ENCODE results near the gene TRIM71. TPM values are rescaled to one million over a fixed set of nuclear protein-coding genes. Genes with fewer than 3 reads are reported as not detected.
"Not testable (repeated sequence)": the region's sequence is repeated elsewhere in the genome, so short reads cannot be mapped to it uniquely, and the experiment has no call there.

TRIM71 gene
- total RNA-seq, 1 donor from 2014 or later = 117 TPM

DNA sequence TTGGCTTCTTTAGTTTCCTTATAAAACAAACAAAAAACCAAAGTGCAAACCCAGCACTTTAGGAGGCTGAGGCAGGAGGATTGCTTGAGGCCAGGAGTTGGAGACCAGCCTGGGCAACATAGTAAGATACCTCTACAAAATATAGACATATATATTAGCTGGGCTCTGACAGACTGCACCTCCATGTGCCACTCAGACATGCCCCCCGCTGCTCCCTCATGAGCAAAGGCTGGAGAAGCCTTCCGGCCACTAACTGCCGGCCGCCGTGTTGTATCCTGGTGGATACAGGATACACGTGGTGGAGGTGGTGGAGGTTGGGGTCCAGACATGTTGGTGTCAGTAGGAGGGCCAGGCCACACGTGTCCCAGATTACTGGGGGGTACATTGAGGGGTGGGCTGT, 104.3 kb downstream of the TRIM71 start:
- no peak overlapping the region for H3K27ac Mint-ChIP-seq (ENCODE audit: unreplicated experiment)
- DNase-seq = no peak
- no peaks in the 10 kb centered on the region for H3K4me1 Mint-ChIP-seq (ENCODE audit: low read depth, unreplicated experiment)
- H3K36me3 Mint-ChIP-seq (ENCODE audit: unreplicated experiment) = peaks cover 2% of the 10 kb centered on the region
- no peak overlapping the region for H3K4me3 Mint-ChIP-seq (ENCODE audit: unreplicated experiment)
- peaks cover 1% of the 10 kb centered on the region for H3K9me3 Mint-ChIP-seq (ENCODE audit: unreplicated experiment)
- peaks cover 1% of the 10 kb centered on the region for H3K27me3 Mint-ChIP-seq (ENCODE audit: unreplicated experiment)
- TF ChIP-seq, protein P1, sequence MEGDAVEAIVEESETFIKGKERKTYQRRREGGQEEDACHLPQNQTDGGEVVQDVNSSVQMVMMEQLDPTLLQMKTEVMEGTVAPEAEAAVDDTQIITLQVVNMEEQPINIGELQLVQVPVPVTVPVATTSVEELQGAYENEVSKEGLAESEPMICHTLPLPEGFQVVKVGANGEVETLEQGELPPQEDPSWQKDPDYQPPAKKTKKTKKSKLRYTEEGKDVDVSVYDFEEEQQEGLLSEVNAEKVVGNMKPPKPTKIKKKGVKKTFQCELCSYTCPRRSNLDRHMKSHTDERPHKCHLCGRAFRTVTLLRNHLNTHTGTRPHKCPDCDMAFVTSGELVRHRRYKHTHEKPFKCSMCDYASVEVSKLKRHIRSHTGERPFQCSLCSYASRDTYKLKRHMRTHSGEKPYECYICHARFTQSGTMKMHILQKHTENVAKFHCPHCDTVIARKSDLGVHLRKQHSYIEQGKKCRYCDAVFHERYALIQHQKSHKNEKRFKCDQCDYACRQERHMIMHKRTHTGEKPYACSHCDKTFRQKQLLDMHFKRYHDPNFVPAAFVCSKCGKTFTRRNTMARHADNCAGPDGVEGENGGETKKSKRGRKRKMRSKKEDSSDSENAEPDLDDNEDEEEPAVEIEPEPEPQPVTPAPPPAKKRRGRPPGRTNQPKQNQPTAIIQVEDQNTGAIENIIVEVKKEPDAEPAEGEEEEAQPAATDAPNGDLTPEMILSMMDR (IDR thresholded peaks at IDR 0.05; ENCODE audit: partially characterized antibody, unreplicated experiment) = no peak

DNA sequence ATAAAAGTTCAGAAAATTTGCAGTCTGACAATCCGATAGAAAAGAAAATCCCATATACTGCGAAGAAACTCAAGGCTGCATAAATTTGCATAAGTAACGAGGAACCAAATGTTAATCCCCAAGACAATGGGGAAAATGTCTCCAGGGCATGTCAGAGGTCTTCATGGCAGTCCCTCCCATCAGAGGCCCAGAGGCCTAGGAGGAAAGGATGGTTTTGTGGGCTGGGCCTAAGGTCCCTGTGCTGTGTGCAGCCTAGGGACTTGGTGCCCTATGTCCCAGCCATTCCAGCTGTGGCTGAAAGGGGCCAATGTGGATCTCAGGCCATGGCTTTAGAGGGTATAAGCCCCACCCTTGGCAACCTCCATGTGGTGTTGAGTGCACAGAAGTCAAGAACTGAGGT, 112.4 kb downstream of the TRIM71 start:
- Mint-ChIP-seq H3K27ac (ENCODE audit: unreplicated experiment) (no peak overlapping the region), H3K4me1 (ENCODE audit: low read depth, unreplicated experiment) (no peaks in the 10 kb centered on the region), H3K4me3 (ENCODE audit: unreplicated experiment) (no peak overlapping the region), H3K36me3 (ENCODE audit: unreplicated experiment) (peaks cover 13% of the 10 kb centered on the region), H3K27me3 (ENCODE audit: unreplicated experiment) (peaks cover 3% of the 10 kb centered on the region), H3K9me3 (ENCODE audit: unreplicated experiment) (no peaks in the 10 kb centered on the region)
- TF ChIP-seq, protein P1 (IDR thresholded peaks at IDR 0.05; ENCODE audit: partially characterized antibody, unreplicated experiment) = no peak
- DNase-seq = no peak

DNA sequence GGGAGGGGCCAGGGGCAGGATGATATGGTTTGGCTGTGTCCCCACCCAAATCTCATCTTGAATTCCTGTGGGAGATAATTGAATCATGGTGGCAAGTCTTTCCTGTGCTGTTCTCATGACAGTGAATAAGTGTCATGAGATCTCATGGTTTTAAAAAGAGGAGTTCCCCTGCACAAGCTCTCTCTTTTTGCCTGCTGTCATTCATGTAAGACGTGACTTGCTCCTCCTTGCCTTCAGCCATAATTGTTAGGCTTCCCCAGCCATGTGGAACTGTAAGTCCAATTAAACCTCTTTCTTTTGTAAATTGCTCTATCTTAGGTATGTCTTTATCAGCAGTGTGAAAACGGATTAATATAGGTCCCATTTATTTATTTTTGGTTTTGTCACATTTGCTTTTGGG, 113.5 kb downstream of the TRIM71 start:
- not testable (repeated sequence) for H3K4me3 Mint-ChIP-seq (ENCODE audit: unreplicated experiment); H3K27me3 Mint-ChIP-seq (ENCODE audit: unreplicated experiment); H3K4me1 Mint-ChIP-seq (ENCODE audit: low read depth, unreplicated experiment); DNase-seq; H3K9me3 Mint-ChIP-seq (ENCODE audit: unreplicated experiment); H3K27ac Mint-ChIP-seq (ENCODE audit: unreplicated experiment)
- peaks cover 13% of the 10 kb centered on the region for H3K36me3 Mint-ChIP-seq (ENCODE audit: unreplicated experiment)

DNA sequence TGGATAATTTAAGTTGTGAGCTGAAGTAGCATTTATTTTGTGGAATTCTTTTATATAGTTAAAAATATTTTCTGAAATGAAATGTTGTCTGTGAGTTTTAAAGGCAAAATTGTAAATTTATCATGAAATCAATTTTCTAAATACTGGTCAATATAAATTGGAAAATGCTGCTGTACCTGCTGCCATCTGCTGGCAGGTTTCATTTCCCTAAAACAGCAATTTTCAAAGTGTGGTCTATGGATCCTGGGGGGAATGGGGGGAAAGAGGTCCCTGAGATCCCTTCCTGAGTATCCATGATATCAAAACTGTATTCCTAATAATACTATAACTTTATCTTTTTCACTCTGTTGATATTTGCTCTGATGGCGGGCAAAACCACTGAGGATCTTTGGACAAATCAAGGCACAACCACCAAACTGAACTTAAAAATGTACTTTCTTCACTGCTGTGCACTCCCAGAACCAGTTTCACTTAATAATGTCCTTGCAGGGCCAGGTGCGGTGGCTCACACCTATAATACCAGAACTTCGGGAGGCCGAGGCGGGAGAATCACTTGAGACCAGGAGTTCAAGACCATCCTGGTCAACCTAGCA, 116.4 kb downstream of the TRIM71 start:
- H3K27me3 Mint-ChIP-seq (ENCODE audit: unreplicated experiment) = peaks cover 3% of the 10 kb centered on the region
- TF ChIP-seq, protein P1 (IDR thresholded peaks at IDR 0.05; ENCODE audit: partially characterized antibody, unreplicated experiment) = peak; percentile 64
- DNase-seq = no peak

DNA sequence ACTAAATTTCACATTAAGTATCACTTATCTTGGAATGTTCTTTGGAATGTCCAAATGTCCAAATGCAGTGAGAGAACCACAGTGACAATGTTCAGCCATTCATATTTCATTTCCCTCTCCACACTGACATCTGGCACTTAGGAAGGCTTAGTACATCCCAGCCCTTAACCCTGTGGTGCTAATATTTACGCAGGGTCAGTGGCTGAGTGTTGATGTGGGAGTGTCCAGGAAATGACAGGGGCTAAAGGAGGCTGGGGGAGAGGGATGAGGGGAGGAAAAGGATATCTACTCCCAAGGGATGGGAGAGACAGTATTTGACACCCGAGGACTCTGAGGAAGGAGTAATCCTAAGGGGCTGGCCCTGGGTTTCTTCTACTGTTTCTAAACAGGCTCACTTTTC, 119.5 kb downstream of the TRIM71 start:
- H3K36me3 Mint-ChIP-seq (ENCODE audit: unreplicated experiment) = no peaks in the 10 kb centered on the region
- DNase-seq = no peak
- no peaks in the 10 kb centered on the region for H3K27me3 Mint-ChIP-seq (ENCODE audit: unreplicated experiment)
- H3K27ac Mint-ChIP-seq (ENCODE audit: unreplicated experiment) = no peak overlapping the region
- H3K4me3 Mint-ChIP-seq (ENCODE audit: unreplicated experiment) = no peak overlapping the region
- TF ChIP-seq, protein P1 (IDR thresholded peaks at IDR 0.05; ENCODE audit: partially characterized antibody, unreplicated experiment) = no peak
- no peaks in the 10 kb centered on the region for H3K9me3 Mint-ChIP-seq (ENCODE audit: unreplicated experiment)
- no peaks in the 10 kb centered on the region for H3K4me1 Mint-ChIP-seq (ENCODE audit: low read depth, unreplicated experiment)

More for the DNA sequence above, 116.4 kb downstream of the TRIM71 start:
- Mint-ChIP-seq H3K9me3 (ENCODE audit: unreplicated experiment) (no peaks in the 10 kb centered on the region), H3K4me1 (ENCODE audit: low read depth, unreplicated experiment) (no peaks in the 10 kb centered on the region), H3K4me3 (ENCODE audit: unreplicated experiment) (no peak overlapping the region), H3K27ac (ENCODE audit: unreplicated experiment) (no peak overlapping the region), H3K36me3 (ENCODE audit: unreplicated experiment) (peaks cover 7% of the 10 kb centered on the region)

DNA sequence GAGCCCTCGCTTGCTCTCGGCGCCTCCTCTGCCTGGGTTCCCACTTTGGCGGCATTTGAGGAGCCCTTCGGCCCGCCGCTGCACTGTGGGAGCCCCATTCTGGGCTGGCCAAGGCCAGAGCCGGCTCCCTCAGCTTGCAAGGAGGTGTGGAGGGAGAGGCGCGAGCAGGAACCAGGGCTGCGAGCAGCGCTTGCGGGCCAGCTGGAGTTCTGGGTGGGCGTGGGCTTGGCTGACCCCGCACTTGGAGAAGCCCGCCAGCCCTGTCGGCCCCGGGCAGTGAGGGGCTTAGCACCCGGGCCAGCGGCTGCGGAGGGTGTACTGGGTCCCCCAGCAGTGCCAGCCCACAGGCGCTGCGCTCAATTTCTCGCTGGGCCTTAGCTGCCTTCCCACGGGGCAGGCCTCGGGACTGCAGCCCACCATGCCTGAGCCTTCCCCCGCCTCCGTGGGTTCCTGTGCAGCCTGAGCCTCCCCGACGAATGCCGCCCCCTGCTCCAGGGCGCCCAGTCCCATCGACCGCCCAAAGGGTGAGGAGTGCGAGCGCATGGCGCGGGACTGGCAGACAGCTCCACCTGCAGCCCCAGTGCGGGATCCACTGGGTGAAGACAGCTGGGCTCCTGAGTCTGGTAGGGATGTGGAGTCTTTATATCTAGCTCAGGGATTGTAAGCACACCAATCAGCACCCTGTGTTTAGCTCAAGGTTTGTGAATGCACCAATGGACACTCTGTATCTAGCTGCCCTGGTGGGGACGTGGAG, 121.9 kb downstream of the TRIM71 start:
- H3K36me3 Mint-ChIP-seq (ENCODE audit: unreplicated experiment); H3K27ac Mint-ChIP-seq (ENCODE audit: unreplicated experiment); H3K4me1 Mint-ChIP-seq (ENCODE audit: low read depth, unreplicated experiment); H3K27me3 Mint-ChIP-seq (ENCODE audit: unreplicated experiment); H3K4me3 Mint-ChIP-seq (ENCODE audit: unreplicated experiment); DNase-seq; H3K9me3 Mint-ChIP-seq (ENCODE audit: unreplicated experiment): not testable (repeated sequence)
